Pancreas (tissue), 10 donors: ENCODE results near the gene BCL2L1. TPM values are rescaled to one million over a fixed set of nuclear protein-coding genes. Genes with fewer than 3 reads are reported as not detected.
A peak's percentile ranks its signal among the peaks of the same experiment; 100 is the strongest.

Source experiments
- ATAC-seq, 4 donors: fragments of 200-7000 bp; cut with Tn5 transposase; one replicate each; pipeline versions ENCODE4 v1.8.0 to v1.9.1; 2020; ENCODE audit warnings: mild to moderate bottlenecking in 4 of 4, moderate library complexity in 4 of 4
- DNase-seq, 6 donors: peaks; one replicate each; pipeline ENCODE4 v3.0.0-alpha.2; 2020
- FAIRE-seq: peaks from 2 replicates; lab custom pipeline; 2012; peaks lifted over from hg19 to GRCh38; lab: Jason Lieb, UNC
- H3K27ac ChIP-seq, 4 donors: fragments of 200-600 bp; sonication (generic); 1 replicate in 3 of 4; 2 replicates in 1 of 4; pipeline versions ENCODE4 v1.5.0 to v1.8.0; 2020
- H3K27me3 ChIP-seq, 4 donors: fragments of 200-600 bp; one replicate each; pipeline ENCODE4 v1.8.0; 2021
- H3K36me3 ChIP-seq, 3 donors: fragments of 200-600 bp; sonication (generic) in 1 of 3; one replicate each; pipeline versions ENCODE4 v1.5.0 to v1.8.0; 2020 to 2021
- H3K4me1 ChIP-seq, 3 donors: fragments of 200-600 bp; one replicate each; pipeline ENCODE4 v1.8.0; 2021
- H3K4me3 ChIP-seq, 4 donors: fragments of 200-600 bp; sonication (generic) in 2 of 4; one replicate each; pipeline versions ENCODE4 v1.5.0 to v1.8.0; 2020 to 2021
- H3K9me3 ChIP-seq, 4 donors: fragments of 200-600 bp; one replicate each; pipeline ENCODE4 v1.8.0; 2021
- CTCF ChIP-seq, 4 donors: fragments of 200-600 bp; sonication (generic) in 3 of 4; IDR thresholded peaks; one replicate each; pipeline versions ENCODE4 v1.5.0 to v1.8.0; 2021; ENCODE audit warnings: antibody characterized with exemption in 4 of 4
- WGBS, 2 donors: extraction: QIAGEN DNeasy Blood & Tissue Kit; methylation state at CpG; one replicate each; pipeline ENCODE4 v1.1.7; 2013; 5-methylcytosine and 5-hydroxymethylcytosine counted together
- intact Hi-C, 3 donors: fragments of 100-400 bp; cut with DNase I; formaldehyde crosslinking; loops; one replicate each; pipeline versions ENCODE4 v1.11.1 to v1.14.2; 2022
- polyA plus RNA-seq, 2 donors: library from polyadenylated mRNA; stranded (reverse); fragments of 200-250 nt; gene quantifications; one replicate each; pipeline ENCODE4 v1.2.3, GENCODE V29; 2013
- total RNA-seq, 6 donors: library from RNA; stranded (reverse); fragmentation: NEBNext Ultra II Directional in 4 of 6; extraction: Animal tissue kit (Norgen Biotek cat#: 25700) in 4 of 6; gene quantifications; one replicate each; pipeline versions ENCODE4 v1.2.1 to v1.2.4, GENCODE V29; 2021 to 2023
- donor health status: healthy with polysubstance abuse.
- donor health status: DM: no; HTN: no; CAD: no; lungs with moderate emphysema.
- donor health status: DM: no; HTN: no; CAD: no.
- donor health status: control.
- donor health status: control.
- donor health status: Bipolar disorder and iron deficiency.
- donor health status: DM: yes; HTN: yes; CAD: no.
- donor health status: DM: no; HTN: no; CAD: no.
- donor health status: DM: no; HTN: no; CAD: no.
- donor health status: DM: yes; HTN: yes; CAD: no.

Gene BCL2L1
- total and polyA plus RNA-seq, 8 donors: 27.3 to 59.8 (median 40.8) TPM

GRCh38 chr20:31713312-31714273, 9.1 kb downstream of the BCL2L1 start:
- FAIRE-seq: no peak
- ATAC-seq: peak in 3 of 4 donors; percentile 2 to 17 (median 4)
- no peak for TF ChIP-seq CTCF (IDR thresholded peaks at IDR 0.05)
- H3K4me3 ChIP-seq: no peak overlapping the region
- H3K27me3 ChIP-seq: no peaks in the 10 kb centered on the region
- DNase-seq: peak in 2 of 6 donors; percentile 40 to 42
- peaks cover 54 to 72% (median 69%) of the 10 kb centered on the region in 3 donors for H3K4me1 ChIP-seq
- H3K27ac ChIP-seq: peak overlapping the region; percentile 85 to 93 (median 90)
- H3K36me3 ChIP-seq: peaks cover 0 to 5% (median 0%) of the 10 kb centered on the region in 3 donors
- no peaks in the 10 kb centered on the region for H3K9me3 ChIP-seq
- WGBS, 2 donors: 60 to 61% methylated on average over 9 of the region's 9 CpGs
- intact Hi-C loops: no loop called here

GRCh38 chr20:31712564-31713311, 9.9 kb downstream of the BCL2L1 start:
- DNase-seq (peak in 4 of 6 donors; percentile 79 to 86 (median 83)), ATAC-seq (peak; percentile 76 to 84 (median 80)), FAIRE-seq (no peak)
- intact Hi-C loops: no loop called here
- Histone ChIP-seq H3K27me3 (no peaks in the 10 kb centered on the region), H3K9me3 (no peaks in the 10 kb centered on the region), H3K4me3 (peak overlapping the region in 1 of 4 donors; percentile 10), H3K4me1 (peaks cover 59 to 74% (median 74%) of the 10 kb centered on the region in 3 donors), H3K36me3 (peaks cover 0 to 5% (median 0%) of the 10 kb centered on the region in 3 donors), H3K27ac (peak overlapping the region; percentile 85 to 93 (median 90))
- no peak for TF ChIP-seq CTCF (IDR thresholded peaks at IDR 0.05)
- WGBS, 2 donors: 13 to 18% methylated on average over 8 of the region's 8 CpGs

GRCh38 chr20:31712112-31712553, 10.5 kb downstream of the BCL2L1 start:
- Histone ChIP-seq H3K9me3 (no peaks in the 10 kb centered on the region), H3K27ac (peak overlapping the region; percentile 85 to 93 (median 90)), H3K4me1 (peaks cover 60 to 74% (median 72%) of the 10 kb centered on the region in 3 donors), H3K36me3 (peaks cover 0 to 5% (median 0%) of the 10 kb centered on the region in 3 donors), H3K27me3 (no peaks in the 10 kb centered on the region), H3K4me3 (peak overlapping the region in 2 of 4 donors; percentile 3 to 10)
- no peak for TF ChIP-seq CTCF (IDR thresholded peaks at IDR 0.05)
- WGBS, 2 donors: 8 to 10% methylated on average over 5 of the region's 5 CpGs
- intact Hi-C loops: no loop called here
- ATAC-seq: peak; percentile 53 to 66 (median 60)
- no peak for FAIRE-seq
- DNase-seq: peak in 3 of 6 donors; percentile 52 to 57 (median 53)

- ATAC-seq (peak; percentile 22 to 39 (median 28)), FAIRE-seq (no peak), DNase-seq (no peak)
- intact Hi-C loops: no loop called here
- Histone ChIP-seq H3K27ac (peak overlapping the region; percentile 85 to 93 (median 90)), H3K4me1 (peaks cover 66 to 75% (median 72%) of the 10 kb centered on the region in 3 donors), H3K36me3 (peaks cover 0 to 5% (median 5%) of the 10 kb centered on the region in 3 donors), H3K9me3 (no peaks in the 10 kb centered on the region), H3K27me3 (no peaks in the 10 kb centered on the region), H3K4me3 (peak overlapping the region in 2 of 4 donors; percentile 3 to 10)
- TF ChIP-seq CTCF (IDR thresholded peaks at IDR 0.05): no peak
These were observed 11.2 kb downstream of the BCL2L1 start for GRCh38 chr20:31711179-31712111.
